ENCODE results near the gene TEC. TPM values are rescaled to one million over a fixed set of nuclear protein-coding genes. Genes with fewer than 3 reads are reported as not detected.

The TEC gene
- total and polyA plus RNA-seq, 2 of the 8 experiments (the other 6 are each of a cell fraction or from before 2014, with no cell fraction given), result 0.73 to 1.8 TPM

GRCh38 chr4:48189731-48190130 is 79.9 kb downstream of the TEC start:
- Histone ChIP-seq H3K4ac (replicated peaks; ENCODE audit: insufficient read length, low read depth, low read length) (no peak overlapping the region), H2BK5ac (ENCODE audit: low read depth, low read length) (no peak overlapping the region), H4K5ac (ENCODE audit: insufficient read length, low read depth, low read length) (no peak overlapping the region), H3K79me1 (ENCODE audit: low read depth, low read length) (no peaks in the 10 kb centered on the region), H2BK12ac (ENCODE audit: low read depth, low read length) (no peak overlapping the region), H3K4me3 (ENCODE audit: extremely low read depth in 1 of 4, insufficient read depth in 2 of 4, low read depth in 3 of 4, low read length in 4 of 4) (no peak overlapping the region), H3K27me3 (replicated peaks in 1 of 4; ENCODE audit: control insufficient read depth in 3 of 4, extremely low read depth in 1 of 4, insufficient read depth in 3 of 4, low read length in 3 of 4) (no peaks in the 10 kb centered on the region), H3K23me2 (ENCODE audit: low read depth, low read length) (no peaks in the 10 kb centered on the region), H4K20me1 (replicated peaks in 1 of 2; ENCODE audit: control insufficient read depth in 1 of 2, insufficient read depth in 2 of 2, low read length in 2 of 2) (no peaks in the 10 kb centered on the region), H3K56ac (replicated peaks; ENCODE audit: insufficient read length, low read depth, low read length) (no peak overlapping the region), H2BK20ac (ENCODE audit: low read length) (no peak overlapping the region), H3K79me2 (ENCODE audit: control insufficient read depth in 1 of 2, insufficient read depth in 2 of 2, low read length in 2 of 2) (no peaks in the 10 kb centered on the region), H3K27ac (ENCODE audit: low read depth, low read length) (no peak overlapping the region), H3K4me2 (ENCODE audit: insufficient read depth in 1 of 2, low read depth in 2 of 2, low read length in 2 of 2) (no peak overlapping the region), H2AK5ac (ENCODE audit: low read depth, low read length) (no peak overlapping the region), H3K36me3 (ENCODE audit: control insufficient read depth in 2 of 4, insufficient read depth in 4 of 4, low read length in 3 of 4) (no peaks in the 10 kb centered on the region), H3K9ac (replicated peaks in 1 of 4; ENCODE audit: extremely low read depth in 1 of 4, low read depth in 3 of 4, low read length in 3 of 4) (no peak overlapping the region), H3K18ac (ENCODE audit: extremely low read depth, low read length) (no peak overlapping the region), H2BK120ac (replicated peaks; ENCODE audit: low read depth, low read length) (no peak overlapping the region), H3K4me1 (replicated peaks in 1 of 4; ENCODE audit: control insufficient read depth in 3 of 4, insufficient read depth in 4 of 4, low read length in 3 of 4) (no peaks in the 10 kb centered on the region), H3K9me3 (ENCODE audit: insufficient read depth in 2 of 2, low read depth in 1 of 2, low read length in 1 of 2) (peaks cover 0 to 10% of the 10 kb centered on the region in 2 experiments; a peak in 2 of 4 replicates), H3K23ac (ENCODE audit: insufficient read length) (no peak overlapping the region), H4K91ac (replicated peaks; ENCODE audit: insufficient read length, low read length) (no peak overlapping the region), H3K14ac (ENCODE audit: insufficient read length) (no peak overlapping the region), H2AFZ (ENCODE audit: low read length) (no peak overlapping the region), H4K8ac (ENCODE audit: extremely low read depth, insufficient read depth, low read length) (no peak overlapping the region), H2BK15ac (ENCODE audit: low read length) (no peak overlapping the region)
- ChIA-PET POLR2A (ENCODE audit: partially characterized antibody) (no interaction called here), CTCF (ENCODE audit: partially characterized antibody) (no interaction called here)
- WGBS, 2 experiments (ENCODE audit: extremely low coverage in 1 of 2, insufficient coverage in 1 of 2, insufficient read length in 1 of 2, insufficient replicate concordance in 2 of 2, low coverage in 1 of 2, low lambda C conversion rate in 2 of 2, missing lambda C conversion rate in 1 of 2), result 78% methylated on average over 2 of the region's 2 CpGs; no CpG with 5 or more reads in 1 of the 2 experiments
- DNase-seq (ENCODE audit: low read depth in 1 of 2, low spot score in 2 of 2), result no peak
- no peak for FAIRE-seq
- TF ChIP-seq, protein P1, sequence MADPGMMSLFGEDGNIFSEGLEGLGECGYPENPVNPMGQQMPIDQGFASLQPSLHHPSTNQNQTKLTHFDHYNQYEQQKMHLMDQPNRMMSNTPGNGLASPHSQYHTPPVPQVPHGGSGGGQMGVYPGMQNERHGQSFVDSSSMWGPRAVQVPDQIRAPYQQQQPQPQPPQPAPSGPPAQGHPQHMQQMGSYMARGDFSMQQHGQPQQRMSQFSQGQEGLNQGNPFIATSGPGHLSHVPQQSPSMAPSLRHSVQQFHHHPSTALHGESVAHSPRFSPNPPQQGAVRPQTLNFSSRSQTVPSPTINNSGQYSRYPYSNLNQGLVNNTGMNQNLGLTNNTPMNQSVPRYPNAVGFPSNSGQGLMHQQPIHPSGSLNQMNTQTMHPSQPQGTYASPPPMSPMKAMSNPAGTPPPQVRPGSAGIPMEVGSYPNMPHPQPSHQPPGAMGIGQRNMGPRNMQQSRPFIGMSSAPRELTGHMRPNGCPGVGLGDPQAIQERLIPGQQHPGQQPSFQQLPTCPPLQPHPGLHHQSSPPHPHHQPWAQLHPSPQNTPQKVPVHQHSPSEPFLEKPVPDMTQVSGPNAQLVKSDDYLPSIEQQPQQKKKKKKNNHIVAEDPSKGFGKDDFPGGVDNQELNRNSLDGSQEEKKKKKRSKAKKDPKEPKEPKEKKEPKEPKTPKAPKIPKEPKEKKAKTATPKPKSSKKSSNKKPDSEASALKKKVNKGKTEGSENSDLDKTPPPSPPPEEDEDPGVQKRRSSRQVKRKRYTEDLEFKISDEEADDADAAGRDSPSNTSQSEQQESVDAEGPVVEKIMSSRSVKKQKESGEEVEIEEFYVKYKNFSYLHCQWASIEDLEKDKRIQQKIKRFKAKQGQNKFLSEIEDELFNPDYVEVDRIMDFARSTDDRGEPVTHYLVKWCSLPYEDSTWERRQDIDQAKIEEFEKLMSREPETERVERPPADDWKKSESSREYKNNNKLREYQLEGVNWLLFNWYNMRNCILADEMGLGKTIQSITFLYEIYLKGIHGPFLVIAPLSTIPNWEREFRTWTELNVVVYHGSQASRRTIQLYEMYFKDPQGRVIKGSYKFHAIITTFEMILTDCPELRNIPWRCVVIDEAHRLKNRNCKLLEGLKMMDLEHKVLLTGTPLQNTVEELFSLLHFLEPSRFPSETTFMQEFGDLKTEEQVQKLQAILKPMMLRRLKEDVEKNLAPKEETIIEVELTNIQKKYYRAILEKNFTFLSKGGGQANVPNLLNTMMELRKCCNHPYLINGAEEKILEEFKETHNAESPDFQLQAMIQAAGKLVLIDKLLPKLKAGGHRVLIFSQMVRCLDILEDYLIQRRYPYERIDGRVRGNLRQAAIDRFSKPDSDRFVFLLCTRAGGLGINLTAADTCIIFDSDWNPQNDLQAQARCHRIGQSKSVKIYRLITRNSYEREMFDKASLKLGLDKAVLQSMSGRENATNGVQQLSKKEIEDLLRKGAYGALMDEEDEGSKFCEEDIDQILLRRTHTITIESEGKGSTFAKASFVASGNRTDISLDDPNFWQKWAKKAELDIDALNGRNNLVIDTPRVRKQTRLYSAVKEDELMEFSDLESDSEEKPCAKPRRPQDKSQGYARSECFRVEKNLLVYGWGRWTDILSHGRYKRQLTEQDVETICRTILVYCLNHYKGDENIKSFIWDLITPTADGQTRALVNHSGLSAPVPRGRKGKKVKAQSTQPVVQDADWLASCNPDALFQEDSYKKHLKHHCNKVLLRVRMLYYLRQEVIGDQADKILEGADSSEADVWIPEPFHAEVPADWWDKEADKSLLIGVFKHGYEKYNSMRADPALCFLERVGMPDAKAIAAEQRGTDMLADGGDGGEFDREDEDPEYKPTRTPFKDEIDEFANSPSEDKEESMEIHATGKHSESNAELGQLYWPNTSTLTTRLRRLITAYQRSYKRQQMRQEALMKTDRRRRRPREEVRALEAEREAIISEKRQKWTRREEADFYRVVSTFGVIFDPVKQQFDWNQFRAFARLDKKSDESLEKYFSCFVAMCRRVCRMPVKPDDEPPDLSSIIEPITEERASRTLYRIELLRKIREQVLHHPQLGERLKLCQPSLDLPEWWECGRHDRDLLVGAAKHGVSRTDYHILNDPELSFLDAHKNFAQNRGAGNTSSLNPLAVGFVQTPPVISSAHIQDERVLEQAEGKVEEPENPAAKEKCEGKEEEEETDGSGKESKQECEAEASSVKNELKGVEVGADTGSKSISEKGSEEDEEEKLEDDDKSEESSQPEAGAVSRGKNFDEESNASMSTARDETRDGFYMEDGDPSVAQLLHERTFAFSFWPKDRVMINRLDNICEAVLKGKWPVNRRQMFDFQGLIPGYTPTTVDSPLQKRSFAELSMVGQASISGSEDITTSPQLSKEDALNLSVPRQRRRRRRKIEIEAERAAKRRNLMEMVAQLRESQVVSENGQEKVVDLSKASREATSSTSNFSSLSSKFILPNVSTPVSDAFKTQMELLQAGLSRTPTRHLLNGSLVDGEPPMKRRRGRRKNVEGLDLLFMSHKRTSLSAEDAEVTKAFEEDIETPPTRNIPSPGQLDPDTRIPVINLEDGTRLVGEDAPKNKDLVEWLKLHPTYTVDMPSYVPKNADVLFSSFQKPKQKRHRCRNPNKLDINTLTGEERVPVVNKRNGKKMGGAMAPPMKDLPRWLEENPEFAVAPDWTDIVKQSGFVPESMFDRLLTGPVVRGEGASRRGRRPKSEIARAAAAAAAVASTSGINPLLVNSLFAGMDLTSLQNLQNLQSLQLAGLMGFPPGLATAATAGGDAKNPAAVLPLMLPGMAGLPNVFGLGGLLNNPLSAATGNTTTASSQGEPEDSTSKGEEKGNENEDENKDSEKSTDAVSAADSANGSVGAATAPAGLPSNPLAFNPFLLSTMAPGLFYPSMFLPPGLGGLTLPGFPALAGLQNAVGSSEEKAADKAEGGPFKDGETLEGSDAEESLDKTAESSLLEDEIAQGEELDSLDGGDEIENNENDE (IDR thresholded peaks at IDR 0.05; ENCODE audit: insufficient replicate concordance, low read length), result no peak

Data from H1 (cell line).